GM23338 (cell line): ENCODE measurements around the gene STAT5B. TPM values are rescaled to one million over a fixed set of nuclear protein-coding genes. Genes with fewer than 3 reads are reported as not detected.

ENCODE experiments used
- ATAC-seq: fragments of 200-7000 bp; cut with Tn5 transposase; 3 replicates; pipeline ENCODE4 v1.9.1; 2020
- DNase-seq: peaks from one replicate; pipeline ENCODE4 v3.0.0-alpha.2; 2015; ENCODE audit warnings: low spot score
- H2AFZ ChIP-seq: fragments of 200-600 bp; sonication (generic); 2 replicates; pipeline ENCODE4 v1.8.0; 2016; ENCODE audit warnings: antibody characterized with exemption, mild to moderate bottlenecking, moderate library complexity
- H3F3A ChIP-seq: fragments of 200-600 bp; sonication (generic); replicated peaks from 2 replicates; pipeline ENCODE4 v1.8.0; 2017; ENCODE audit warnings: antibody characterized with exemption, mixed run types, low read depth
- H3K27ac ChIP-seq: fragments of 200-600 bp; sonication (generic); 2 replicates; pipeline ENCODE4 v1.6.1; 2016; ENCODE audit warnings: low read depth
- H3K27me3 ChIP-seq: fragments of 200-600 bp; sonication (generic); 2 replicates; pipeline ENCODE4 v1.8.0; 2016; ENCODE audit warnings: mild to moderate bottlenecking, mixed run types, moderate library complexity; ENCODE audit not compliant: insufficient read depth
- H3K36me3 ChIP-seq: fragments of 200-600 bp; sonication (generic); 2 replicates; pipeline ENCODE4 v1.8.0; 2016; ENCODE audit warnings: mild to moderate bottlenecking; ENCODE audit not compliant: insufficient read depth
- H3K4me1 ChIP-seq: fragments of 200-600 bp; sonication (generic); 2 replicates; pipeline ENCODE4 v1.8.0; 2016; ENCODE audit warnings: mild to moderate bottlenecking, moderate library complexity; ENCODE audit not compliant: insufficient read depth
- H3K4me2 ChIP-seq: fragments of 200-600 bp; sonication (generic); 2 replicates; pipeline ENCODE4 v1.7.1; 2017; ENCODE audit warnings: mixed run types
- H3K4me3 ChIP-seq: fragments of 200-600 bp; sonication (generic); 2 replicates; pipeline ENCODE4 v1.6.1; 2016; ENCODE audit warnings: mixed run types
- H3K79me2 ChIP-seq: fragments of 200-600 bp; sonication (generic); replicated peaks from 2 replicates; pipeline ENCODE4 v1.8.0; 2017; ENCODE audit warnings: mild to moderate bottlenecking; ENCODE audit not compliant: insufficient read depth
- H3K9me2 ChIP-seq: fragments of 200-600 bp; sonication (generic); 2 replicates; pipeline ENCODE4 v1.8.0; 2017; ENCODE audit not compliant: insufficient read depth
- H4K20me1 ChIP-seq: fragments of 200-600 bp; sonication (generic); replicated peaks from 2 replicates; pipeline ENCODE4 v1.8.0; 2017; ENCODE audit warnings: mild to moderate bottlenecking; ENCODE audit not compliant: insufficient read depth
- H3K27ac Mint-ChIP-seq: 2 replicates; pipeline ENCODE4 v1.8.0; 2020; ENCODE audit warnings: inconsistent platforms, mild to moderate bottlenecking, moderate library complexity, mixed read lengths
- H3K27me3 Mint-ChIP-seq: 3 replicates; pipeline ENCODE4 v1.8.0; 2022; ENCODE audit warnings: low read depth, mild to moderate bottlenecking, moderate library complexity, mixed read lengths, inconsistent platforms; ENCODE audit not compliant: insufficient read depth, poor library complexity
- H3K36me3 Mint-ChIP-seq: 3 replicates; pipeline ENCODE4 v1.8.0; 2021; ENCODE audit warnings: low read depth, mild to moderate bottlenecking, inconsistent platforms, moderate library complexity, mixed read lengths
- H3K4me1 Mint-ChIP-seq: 3 replicates; pipeline ENCODE4 v1.8.0; 2020; ENCODE audit warnings: mild to moderate bottlenecking, inconsistent platforms, mixed read lengths
- H3K4me3 Mint-ChIP-seq: 3 replicates; pipeline ENCODE4 v1.8.0; 2021; ENCODE audit warnings: moderate library complexity, mild to moderate bottlenecking, inconsistent platforms, mixed read lengths
- H3K9me3 Mint-ChIP-seq: 3 replicates; pipeline ENCODE4 v1.8.0; 2020; ENCODE audit warnings: moderate library complexity, mild to moderate bottlenecking, inconsistent platforms, mixed read lengths
- CREB1 ChIP-seq: fragments of 250-450 bp; sonication (Bioruptor Pico); IDR thresholded peaks from 2 replicates; pipeline ENCODE4 v1.5.0; 2020; ENCODE audit warnings: low read depth, mild to moderate bottlenecking, moderate library complexity
- CTCF ChIP-seq, 2 experiments: fragments of 200-600 bp in 1 of 2; sonication (generic) in 1 of 2; conservative IDR thresholded peaks; 2 replicates each; pipeline versions ENCODE4 v1.5.1 to v1.6.1; 2016 to 2017; ENCODE audit warnings: antibody characterized with exemption in 2 of 2, low read depth in 2 of 2, mild to moderate bottlenecking in 2 of 2, moderate library complexity in 1 of 2
- ETS1 ChIP-seq: IDR thresholded peaks from 2 replicates; pipeline ENCODE4 v1.6.1; 2016; ENCODE audit warnings: antibody characterized with exemption
- EZH2 ChIP-seq: fragments of 200-600 bp; sonication (generic); IDR thresholded peaks from one replicate; pipeline ENCODE4 v1.8.0; 2017; ENCODE audit warnings: antibody characterized with exemption, mild to moderate bottlenecking, low read depth; ENCODE audit not compliant: unreplicated experiment
- EZH2phosphoT487 ChIP-seq: fragments of 200-600 bp; sonication (generic); IDR thresholded peaks from one replicate; pipeline ENCODE4 v1.8.1; 2018; ENCODE audit warnings: antibody characterized with exemption; ENCODE audit not compliant: unreplicated experiment
- JUNB ChIP-seq: IDR thresholded peaks from one replicate; pipeline ENCODE4 v1.6.1; 2016; ENCODE audit warnings: antibody characterized with exemption; ENCODE audit not compliant: unreplicated experiment
- NANOG ChIP-seq: IDR thresholded peaks from 2 replicates; pipeline ENCODE4 v1.6.1; 2016; ENCODE audit warnings: antibody characterized with exemption, borderline replicate concordance
- POLR2AphosphoS5 ChIP-seq: IDR thresholded peaks from 2 replicates; pipeline ENCODE4 v1.6.1; 2016; ENCODE audit warnings: antibody characterized with exemption, low read depth
- REST ChIP-seq: IDR thresholded peaks from one replicate; pipeline ENCODE4 v1.6.1; 2018; ENCODE audit warnings: antibody characterized with exemption; ENCODE audit not compliant: unreplicated experiment
- STAT1 ChIP-seq: IDR thresholded peaks from one replicate; pipeline ENCODE4 v1.6.1; 2016; ENCODE audit warnings: antibody characterized with exemption; ENCODE audit not compliant: unreplicated experiment
- ZNF114 ChIP-seq: fragments of 250-450 bp; sonication (Bioruptor Pico); IDR thresholded peaks from 2 replicates; pipeline ENCODE4 v1.5.0; 2020; ENCODE audit warnings: mild to moderate bottlenecking, moderate library complexity
- ZNF331 ChIP-seq: fragments of 250-450 bp; sonication (Bioruptor Pico); IDR thresholded peaks from 2 replicates; pipeline ENCODE4 v1.5.0; 2020; ENCODE audit warnings: low read depth, mild to moderate bottlenecking, moderate library complexity
- ZNF462 ChIP-seq: fragments of 250-450 bp; sonication (Bioruptor Pico); IDR thresholded peaks from 2 replicates; pipeline ENCODE4 v1.5.0; 2020; ENCODE audit warnings: mild to moderate bottlenecking, moderate library complexity
- polyA plus RNA-seq: library from polyadenylated mRNA; unstranded; fragments of >200 nt; fragmentation: Nextera tagmentation; extraction: Ambion mirVana; gene quantifications from 2 replicates; pipeline ENCODE4 v1.2.1, GENCODE V29; 2016
- total RNA-seq: library from RNA; depleted of rRNA; stranded (reverse); fragments of >200 nt; shearing (Covaris generic); gene quantifications from 2 replicates; pipeline ENCODE4 v1.2.3, GENCODE V29; 2014

The STAT5B gene
- total and polyA plus RNA-seq, 2 experiments from 2014 or later, result 13.9 to 60.5 TPM

- H3F3A ChIP-seq, result 0 out of 2 replicates have a peak, but pooled peaks cover 9% of the 10 kb centered on the region
- peaks cover 18% of the 10 kb centered on the region for H3K27me3 ChIP-seq
- peaks cover 13% of the 10 kb centered on the region for H3K4me1 ChIP-seq
- Mint-ChIP-seq H3K36me3 (no peaks in the 10 kb centered on the region), H3K27ac (no peak overlapping the region), H3K9me3 (no peaks in the 10 kb centered on the region), H3K4me1 (peaks cover 29% of the 10 kb centered on the region), H3K27me3 (peaks cover 21% of the 10 kb centered on the region), H3K4me3 (no peak overlapping the region)
- H2AFZ ChIP-seq, result no peak overlapping the region
- no peak overlapping the region for H3K4me3 ChIP-seq
- no peaks in the 10 kb centered on the region for H3K79me2 ChIP-seq
- H3K9me2 ChIP-seq, result no peaks in the 10 kb centered on the region
- DNase-seq (no peak), ATAC-seq (no peak)
- no peaks in the 10 kb centered on the region for H3K36me3 ChIP-seq
- H4K20me1 ChIP-seq, result no peaks in the 10 kb centered on the region
- TF ChIP-seq EZH2, result no peak
- no peak for TF ChIP-seq ZNF114 (CRISPR knock-in tag)
- no peak for TF ChIP-seq POLR2AphosphoS5
- no peak for TF ChIP-seq NANOG
- no peak for TF ChIP-seq ZNF331 (CRISPR knock-in tag)
- no peak for TF ChIP-seq ZNF462 (CRISPR knock-in tag)
- no peak for TF ChIP-seq EZH2phosphoT487
- no peak for TF ChIP-seq CREB1 (CRISPR knock-in tag)
- no peak for TF ChIP-seq JUNB
- no peak for TF ChIP-seq REST
- TF ChIP-seq STAT1, result no peak
- TF ChIP-seq ETS1, result no peak
- no peak for TF ChIP-seq CTCF (conservative IDR thresholded peaks at IDR 0.05; ENCODE audit: low read depth in 2 of 2)
- H3K27ac ChIP-seq, result no peak overlapping the region
- H3K4me2 ChIP-seq, result no peak overlapping the region
Observed at GRCh38 chr17:42283241-42284023, 7.2 kb upstream of the STAT5B start.
